Hepatocyte (in vitro differentiated cells): Measurements from ENCODE around the gene OSBPL6. TPM values are rescaled to one million over a fixed set of nuclear protein-coding genes. Genes with fewer than 3 reads are reported as not detected.

ENCODE experiments used
- DNase-seq: peaks from one replicate; pipeline ENCODE4 v3.0.0-alpha.2; 2016; ENCODE audit warnings: low spot score
- H2AFZ ChIP-seq: fragments of 200-600 bp; sonication (generic); 2 replicates; pipeline ENCODE4 v1.6.0; 2016; ENCODE audit warnings: antibody characterized with exemption, mild to moderate bottlenecking
- H3K27ac ChIP-seq: fragments of 200-600 bp; sonication (generic); 2 replicates; pipeline ENCODE4 v1.5.1; 2016; ENCODE audit warnings: mild to moderate bottlenecking
- H3K27me3 ChIP-seq: fragments of 200-600 bp; sonication (generic); 2 replicates; pipeline ENCODE4 v1.6.1; 2016
- H3K36me3 ChIP-seq: fragments of 200-600 bp; sonication (generic); replicated peaks from 2 replicates; pipeline ENCODE4 v1.5.1; 2016; ENCODE audit warnings: low read depth; ENCODE audit not compliant: insufficient read depth
- H3K4me1 ChIP-seq: fragments of 200-600 bp; sonication (generic); 2 replicates; pipeline ENCODE4 v1.5.1; 2016; ENCODE audit warnings: mild to moderate bottlenecking, moderate library complexity; ENCODE audit not compliant: insufficient read depth
- H3K4me2 ChIP-seq: fragments of 200-600 bp; sonication (generic); 2 replicates; pipeline ENCODE4 v1.6.0; 2016
- H3K4me3 ChIP-seq: fragments of 200-600 bp; sonication (generic); 2 replicates; pipeline ENCODE4 v1.5.1; 2016; ENCODE audit warnings: mild to moderate bottlenecking
- H3K79me2 ChIP-seq: fragments of 200-600 bp; sonication (generic); 2 replicates; pipeline ENCODE4 v1.6.0; 2017; ENCODE audit warnings: mild to moderate bottlenecking
- H3K9me2 ChIP-seq: fragments of 200-600 bp; sonication (generic); replicated peaks from 2 replicates; pipeline ENCODE4 v1.6.0; 2017; ENCODE audit warnings: mild to moderate bottlenecking; ENCODE audit not compliant: insufficient read depth
- H3K9me3 ChIP-seq: fragments of 200-600 bp; sonication (generic); 2 replicates; pipeline ENCODE4 v1.5.1; 2016; ENCODE audit warnings: low read depth, mild to moderate bottlenecking
- H4K20me1 ChIP-seq: fragments of 200-600 bp; sonication (generic); 2 replicates; pipeline ENCODE4 v1.6.0; 2016; ENCODE audit warnings: mild to moderate bottlenecking; ENCODE audit not compliant: insufficient read depth, poor library complexity, severe bottlenecking
- CTCF ChIP-seq: fragments of 200-600 bp; sonication (generic); IDR thresholded peaks from 2 replicates; pipeline ENCODE4 v1.5.1; 2016; ENCODE audit warnings: antibody characterized with exemption, mild to moderate bottlenecking; ENCODE audit not compliant: poor library complexity
- EZH2 ChIP-seq: fragments of 200-600 bp; sonication (generic); IDR thresholded peaks from 2 replicates; pipeline ENCODE4 v1.6.1; 2016; ENCODE audit warnings: antibody characterized with exemption, mild to moderate bottlenecking, borderline replicate concordance
- EZH2phosphoT487 ChIP-seq: fragments of 200-600 bp; sonication (generic); IDR thresholded peaks from one replicate; pipeline ENCODE4 v1.6.1; 2018; ENCODE audit warnings: antibody characterized with exemption, mild to moderate bottlenecking, low read depth, moderate library complexity; ENCODE audit not compliant: unreplicated experiment, severe bottlenecking
- WGBS: methylation state at CpG from one replicate; pipeline ENCODE4 v1.1.6; 2016; ENCODE audit warnings: low lambda C conversion rate; ENCODE audit errors: missing lambda C conversion rate; 5-methylcytosine and 5-hydroxymethylcytosine counted together
- polyA plus RNA-seq: library from polyadenylated mRNA; unstranded; fragments of >200 nt; fragmentation: Nextera tagmentation; extraction: Ambion mirVana; gene quantifications from 2 replicates; pipeline ENCODE4 v1.2.1, GENCODE V29; 2016
- total RNA-seq: library from RNA; depleted of rRNA; stranded (reverse); fragments of >200 nt; gene quantifications from 2 replicates; pipeline ENCODE4 v1.2.3, GENCODE V29; 2014

Gene OSBPL6
- total and polyA plus RNA-seq, 2 experiments from 2014 or later: 2.5 to 3.0 TPM

- H3K9me3 ChIP-seq: no peaks in the 10 kb centered on the region
- H3K4me2 ChIP-seq: no peak overlapping the region
- WGBS: 56% methylated on average over 4 of the region's 4 CpGs
- H3K9me2 ChIP-seq: no peaks in the 10 kb centered on the region
- DNase-seq: peak; percentile 24
- H3K4me1 ChIP-seq: peaks cover 31% of the 10 kb centered on the region
- no peaks in the 10 kb centered on the region for H4K20me1 ChIP-seq
- H3K27ac ChIP-seq: no peak overlapping the region
- no peaks in the 10 kb centered on the region for H3K36me3 ChIP-seq
- H3K4me3 ChIP-seq: no peak overlapping the region
- H2AFZ ChIP-seq: no peak overlapping the region
- H3K79me2 ChIP-seq: no peaks in the 10 kb centered on the region
- TF ChIP-seq EZH2 (no peak), CTCF (peak; percentile 38)
- no peaks in the 10 kb centered on the region for H3K27me3 ChIP-seq
Observed at GRCh38 chr2:178280244-178280852, 86.0 kb downstream of the OSBPL6 start.

- Histone ChIP-seq H3K36me3 (no peaks in the 10 kb centered on the region), H3K27ac (no peak overlapping the region), H4K20me1 (no peaks in the 10 kb centered on the region), H3K9me2 (no peaks in the 10 kb centered on the region), H3K4me3 (no peak overlapping the region), H3K27me3 (no peaks in the 10 kb centered on the region), H3K79me2 (no peaks in the 10 kb centered on the region), H2AFZ (no peak overlapping the region), H3K4me2 (no peak overlapping the region), H3K9me3 (no peaks in the 10 kb centered on the region), H3K4me1 (peaks cover 28% of the 10 kb centered on the region)
- peak; percentile 43 for DNase-seq
- WGBS: 75% methylated on average over 8 of the region's 8 CpGs
- TF ChIP-seq EZH2phosphoT487 (no peak), CTCF (no peak), EZH2 (no peak)
Observed at GRCh38 chr2:178282075-178282815, 87.9 kb downstream of the OSBPL6 start.

- Histone ChIP-seq H2AFZ (no peak overlapping the region), H3K36me3 (no peaks in the 10 kb centered on the region), H4K20me1 (no peaks in the 10 kb centered on the region), H3K4me3 (no peak overlapping the region), H3K27ac (no peak overlapping the region), H3K9me2 (no peaks in the 10 kb centered on the region), H3K9me3 (no peaks in the 10 kb centered on the region), H3K4me2 (no peak overlapping the region), H3K4me1 (peaks cover 18% of the 10 kb centered on the region), H3K79me2 (no peaks in the 10 kb centered on the region), H3K27me3 (no peaks in the 10 kb centered on the region)
- WGBS: 66% methylated on average over 3 of the region's 3 CpGs
- no peak for TF ChIP-seq EZH2
- TF ChIP-seq EZH2phosphoT487: no peak
- no peak for TF ChIP-seq CTCF
- DNase-seq: no peak
Observed at GRCh38 chr2:178283341-178283918, 89.1 kb downstream of the OSBPL6 start.
